GM19193 (cell line): Measurements from ENCODE around the gene SDK2.

ENCODE experiments used
- POLR2A ChIP-seq: IDR thresholded peaks from 4 replicates; pipeline ENCODE4 v1.6.1; 2011; ENCODE audit not compliant: insufficient read depth, insufficient read length; ENCODE audit errors: extremely low read depth

SDK2 gene

GRCh38 chr17:73433501-73433900 lies 210.7 kb downstream of the SDK2 start:
- TF ChIP-seq POLR2A, result no peak

- TF ChIP-seq POLR2A, result no peak
Observed at GRCh38 chr17:73432624-73433190, 211.5 kb downstream of the SDK2 start.

- no peak for TF ChIP-seq POLR2A
Observed at GRCh38 chr17:73431401-73432205, 212.6 kb downstream of the SDK2 start.

GRCh38 chr17:73430848-73431247 lies 213.4 kb downstream of the SDK2 start:
- no peak for TF ChIP-seq POLR2A

GRCh38 chr17:73430165-73430680 lies 214.0 kb downstream of the SDK2 start:
- TF ChIP-seq POLR2A, result no peak

- no peak for TF ChIP-seq POLR2A
Observed at GRCh38 chr17:73429440-73430164, 214.6 kb downstream of the SDK2 start.

- no peak for TF ChIP-seq POLR2A
Observed at GRCh38 chr17:73427198-73427597, 217.0 kb downstream of the SDK2 start.

GRCh38 chr17:73424571-73424970 lies 219.7 kb downstream of the SDK2 start:
- TF ChIP-seq POLR2A, result no peak

- TF ChIP-seq POLR2A, result no peak
Observed at GRCh38 chr17:73423806-73424205, 220.4 kb downstream of the SDK2 start.

GRCh38 chr17:73423159-73423715 lies 221.0 kb downstream of the SDK2 start:
- TF ChIP-seq POLR2A, result no peak

- no peak for TF ChIP-seq POLR2A
Observed at GRCh38 chr17:73422121-73422520, 222.1 kb downstream of the SDK2 start.

- no peak for TF ChIP-seq POLR2A
Observed at GRCh38 chr17:73420897-73421296, 223.3 kb downstream of the SDK2 start.

GRCh38 chr17:73419881-73420280 lies 224.4 kb downstream of the SDK2 start:
- no peak for TF ChIP-seq POLR2A

- TF ChIP-seq POLR2A, result no peak
Observed at GRCh38 chr17:73419051-73419450, 225.2 kb downstream of the SDK2 start.

- no peak for TF ChIP-seq POLR2A
Observed at GRCh38 chr17:73415782-73416181, 228.5 kb downstream of the SDK2 start.

- no peak for TF ChIP-seq POLR2A
Observed at GRCh38 chr17:73414171-73414955, 229.9 kb downstream of the SDK2 start.
